GOT3 (cell line): ENCODE results near the gene PACRG.

Experiments
- DNase-seq: peaks from one replicate; lab custom pipeline; 2025; ENCODE audit warnings: mixed read lengths; lab: John Stamatoyannopoulos, UW

PACRG gene

GRCh38 chr6:163285691-163286090, 557.9 kb downstream of the PACRG start:
- no peak for DNase-seq

- no peak for DNase-seq
These were observed 559.9 kb downstream of the PACRG start for GRCh38 chr6:163287626-163288025.

- DNase-seq = no peak
These were observed 560.3 kb downstream of the PACRG start for GRCh38 chr6:163288066-163288465.

- no peak for DNase-seq
These were observed 561.1 kb downstream of the PACRG start for GRCh38 chr6:163288915-163289314.

GRCh38 chr6:163289447-163289846, 561.7 kb downstream of the PACRG start:
- DNase-seq = no peak

GRCh38 chr6:163290545-163291274, 562.9 kb downstream of the PACRG start:
- no peak for DNase-seq

- no peak for DNase-seq
These were observed 563.8 kb downstream of the PACRG start for GRCh38 chr6:163291622-163292021.

GRCh38 chr6:163293286-163293685, 565.5 kb downstream of the PACRG start:
- DNase-seq = no peak

- no peak for DNase-seq
These were observed 567.0 kb downstream of the PACRG start for GRCh38 chr6:163294734-163295133.

GRCh38 chr6:163296835-163297519, 569.2 kb downstream of the PACRG start:
- no peak for DNase-seq

- no peak for DNase-seq
These were observed 570.5 kb downstream of the PACRG start for GRCh38 chr6:163298079-163298830.

- DNase-seq = no peak
These were observed 573.1 kb downstream of the PACRG start for GRCh38 chr6:163300838-163301237.

GRCh38 chr6:163301726-163302635, 574.2 kb downstream of the PACRG start:
- no peak for DNase-seq

GRCh38 chr6:163302747-163303146, 575.0 kb downstream of the PACRG start:
- DNase-seq = no peak

GRCh38 chr6:163306000-163306399, 578.2 kb downstream of the PACRG start:
- no peak for DNase-seq

- no peak for DNase-seq
These were observed 581.1 kb downstream of the PACRG start for GRCh38 chr6:163308629-163309440.

- DNase-seq = no peak
These were observed 581.8 kb downstream of the PACRG start for GRCh38 chr6:163309491-163310026.

- no peak for DNase-seq
These were observed 582.6 kb downstream of the PACRG start for GRCh38 chr6:163310096-163310972.

- DNase-seq = no peak
These were observed 583.2 kb downstream of the PACRG start for GRCh38 chr6:163310973-163311383.

- DNase-seq = no peak
These were observed 584.1 kb downstream of the PACRG start for GRCh38 chr6:163311830-163312229.
